ENCODE measurements around the gene CMTM2.
"Not testable (repeated sequence)": the region's sequence is repeated elsewhere in the genome, so short reads cannot be mapped to it uniquely, and the experiment has no call there.

CMTM2 gene

DNA sequence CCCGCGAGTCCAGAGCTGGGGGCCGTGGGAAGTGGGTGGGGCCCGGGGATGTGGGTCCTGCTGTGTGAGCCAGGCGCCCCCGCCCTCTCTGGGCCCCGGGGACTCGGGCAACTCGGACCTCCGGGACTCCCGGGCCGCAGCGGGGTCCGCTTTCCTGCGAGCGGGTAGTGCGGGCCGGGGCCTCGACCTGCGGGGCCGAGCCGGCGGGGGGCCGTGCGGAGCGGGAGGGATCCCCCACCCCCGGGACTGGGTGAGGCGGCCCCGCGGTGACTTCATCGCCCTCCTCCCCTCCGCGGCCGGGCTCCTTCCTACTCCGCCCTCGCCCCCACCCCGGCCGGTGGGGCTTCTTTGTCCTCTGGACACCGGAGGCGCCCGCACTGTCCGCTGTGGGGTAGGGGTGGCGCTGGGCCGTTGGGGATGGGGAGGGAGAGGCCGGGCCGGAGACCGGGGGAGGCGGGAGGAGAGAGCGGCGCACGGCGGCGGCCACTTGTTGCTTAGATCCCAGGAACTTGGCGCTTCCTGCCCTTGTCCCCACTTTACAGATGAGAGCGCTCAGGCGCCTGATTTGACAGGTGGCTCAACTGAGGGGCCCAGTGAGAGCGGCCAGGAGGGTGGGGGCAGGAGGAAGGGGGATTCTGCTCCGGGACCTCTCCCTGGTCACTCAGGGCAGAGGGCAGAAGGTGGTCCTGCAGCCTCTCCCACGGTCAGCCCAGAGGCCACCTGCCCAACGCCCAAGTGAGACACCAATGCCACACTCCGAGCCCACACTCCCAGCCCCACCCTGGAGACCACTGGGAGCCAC is 26.1 kb downstream of the CMTM2 start:
- TF ChIP-seq, protein P1, sequence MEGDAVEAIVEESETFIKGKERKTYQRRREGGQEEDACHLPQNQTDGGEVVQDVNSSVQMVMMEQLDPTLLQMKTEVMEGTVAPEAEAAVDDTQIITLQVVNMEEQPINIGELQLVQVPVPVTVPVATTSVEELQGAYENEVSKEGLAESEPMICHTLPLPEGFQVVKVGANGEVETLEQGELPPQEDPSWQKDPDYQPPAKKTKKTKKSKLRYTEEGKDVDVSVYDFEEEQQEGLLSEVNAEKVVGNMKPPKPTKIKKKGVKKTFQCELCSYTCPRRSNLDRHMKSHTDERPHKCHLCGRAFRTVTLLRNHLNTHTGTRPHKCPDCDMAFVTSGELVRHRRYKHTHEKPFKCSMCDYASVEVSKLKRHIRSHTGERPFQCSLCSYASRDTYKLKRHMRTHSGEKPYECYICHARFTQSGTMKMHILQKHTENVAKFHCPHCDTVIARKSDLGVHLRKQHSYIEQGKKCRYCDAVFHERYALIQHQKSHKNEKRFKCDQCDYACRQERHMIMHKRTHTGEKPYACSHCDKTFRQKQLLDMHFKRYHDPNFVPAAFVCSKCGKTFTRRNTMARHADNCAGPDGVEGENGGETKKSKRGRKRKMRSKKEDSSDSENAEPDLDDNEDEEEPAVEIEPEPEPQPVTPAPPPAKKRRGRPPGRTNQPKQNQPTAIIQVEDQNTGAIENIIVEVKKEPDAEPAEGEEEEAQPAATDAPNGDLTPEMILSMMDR (conservative IDR thresholded peaks at IDR 0.05) = no peak
- H3K27ac ChIP-seq = peak overlapping the region; percentile 70

- TF ChIP-seq, protein P1 (conservative IDR thresholded peaks at IDR 0.05) = no peak
- H3K27ac ChIP-seq = no peak overlapping the region
These were observed 26.9 kb downstream of the CMTM2 start for GRCh38 chr16:66605979-66606751.

- peak overlapping the region; percentile 19; the same call in 1 of the 2 replicates for H3K27ac ChIP-seq
- TF ChIP-seq, protein P1 (conservative IDR thresholded peaks at IDR 0.05) = peak; percentile 89
These were observed 29.2 kb downstream of the CMTM2 start for GRCh38 chr16:66608241-66609138.

DNA sequence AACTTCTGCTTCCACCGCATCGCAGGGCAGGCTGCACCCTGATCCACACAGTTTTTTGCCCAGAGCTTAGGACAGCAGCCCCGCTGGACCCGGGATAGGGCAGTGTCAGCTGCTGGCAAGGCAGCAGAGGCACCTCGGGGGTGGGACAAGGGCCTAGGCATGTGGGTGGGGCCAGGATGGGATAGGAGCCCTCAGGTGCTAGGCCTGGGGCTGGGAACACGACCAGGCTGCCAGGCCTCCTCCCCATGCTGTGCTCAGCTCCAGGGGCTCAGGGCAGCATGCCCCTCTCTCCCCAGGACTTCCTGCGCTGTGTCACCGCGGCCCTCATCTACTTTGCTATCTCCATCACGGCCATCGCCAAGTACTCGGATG is 29.9 kb downstream of the CMTM2 start:
- TF ChIP-seq, protein P1 (conservative IDR thresholded peaks at IDR 0.05) = no peak
- peak overlapping the region; percentile 19; the same call in 1 of the 2 replicates for H3K27ac ChIP-seq

DNA sequence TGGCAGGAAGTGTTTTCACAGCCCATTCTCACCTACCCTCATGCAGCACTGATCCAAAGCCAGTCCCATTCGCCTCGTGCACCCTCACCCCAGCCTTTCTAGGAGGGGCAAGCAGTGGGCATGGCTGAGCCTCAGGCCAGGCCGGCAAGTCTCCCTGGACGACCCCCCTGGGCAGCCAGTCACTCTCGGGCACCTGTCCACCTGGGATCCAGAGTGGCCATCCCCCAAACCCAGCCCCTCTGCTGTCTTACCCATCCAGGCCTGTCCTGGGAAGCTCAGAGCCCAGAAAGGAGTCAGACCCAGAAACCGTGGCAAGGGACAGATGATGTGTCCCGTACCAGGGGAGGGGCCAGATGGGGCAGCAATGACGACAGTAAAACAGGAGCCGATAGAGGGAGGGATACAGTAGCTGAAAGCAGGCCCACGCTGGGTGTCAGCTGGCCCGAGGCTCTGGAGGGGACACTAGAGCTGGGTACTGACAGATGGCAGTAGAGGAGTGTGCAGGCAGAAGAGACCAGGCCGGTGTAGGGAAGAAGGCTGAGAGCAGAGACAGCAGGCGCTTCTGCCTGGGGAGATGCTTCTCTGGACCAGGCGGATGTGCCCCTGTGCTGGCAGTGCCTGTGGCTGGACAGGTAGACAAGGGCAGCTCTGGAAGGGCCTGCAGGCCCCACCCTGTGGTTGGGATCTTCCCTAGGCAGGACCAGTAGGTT is 31.0 kb downstream of the CMTM2 start:
- no peak overlapping the region for H3K27ac ChIP-seq
- TF ChIP-seq, protein P1 (conservative IDR thresholded peaks at IDR 0.05) = no peak

- not testable (repeated sequence) for H3K27ac ChIP-seq
These were observed 32.6 kb downstream of the CMTM2 start for GRCh38 chr16:66611911-66612310.

GRCh38 chr16:66612422-66612821 is 33.2 kb downstream of the CMTM2 start:
- no peak overlapping the region for H3K27ac ChIP-seq
- TF ChIP-seq, protein P1 (conservative IDR thresholded peaks at IDR 0.05) = no peak
